Esophagus muscularis mucosa (tissue), 4 donors: Measurements from ENCODE around the gene ZNF783. TPM values are rescaled to one million over a fixed set of nuclear protein-coding genes. Genes with fewer than 3 reads are reported as not detected.

Source experiments
- DNase-seq: peaks from one replicate; pipeline ENCODE4 v3.0.0-alpha.2; 2017; ENCODE audit errors: extremely low spot score
- H3K27ac ChIP-seq, 4 donors: fragments of 200-600 bp; sonication (generic); replicated peaks in 1 of 4; 1 replicate in 3 of 4; 2 replicates in 1 of 4; pipeline ENCODE4 v1.5.1; 2016 to 2019; ENCODE audit warnings: mild to moderate bottlenecking in 1 of 4
- H3K27me3 ChIP-seq, 4 donors: fragments of 200-600 bp; sonication (generic); one replicate each; pipeline versions ENCODE4 v1.5.1 to v1.6.0; 2016 to 2019
- H3K36me3 ChIP-seq, 4 donors: fragments of 200-600 bp; sonication (generic); one replicate each; pipeline ENCODE4 v1.5.1; 2016 to 2019
- H3K4me1 ChIP-seq, 4 donors: fragments of 200-600 bp; sonication (generic); one replicate each; pipeline ENCODE4 v1.5.1; 2016 to 2019
- H3K4me3 ChIP-seq, 4 donors: fragments of 200-600 bp; sonication (generic); 1 replicate in 2 of 4; 2 replicates in 2 of 4; pipeline ENCODE4 v1.5.1; 2016 to 2019; ENCODE audit warnings: mild to moderate bottlenecking in 4 of 4, moderate library complexity in 1 of 4
- H3K9me3 ChIP-seq, 4 donors: fragments of 200-600 bp; sonication (generic); 1 replicate in 3 of 4; 2 replicates in 1 of 4; pipeline ENCODE4 v1.5.1; 2016 to 2019
- EP300 ChIP-seq: sonication (generic); formaldehyde crosslinking; IDR thresholded peaks from one replicate; pipeline ENCODE4 v1.6.1; 2017; ENCODE audit warnings: antibody characterized with exemption
- POLR2A ChIP-seq: fragments of 450-650 bp; IDR thresholded peaks from one replicate; pipeline ENCODE4 v1.6.1; 2017; ENCODE audit warnings: antibody characterized with exemption, moderate library complexity, mild to moderate bottlenecking, low read depth
- POLR2AphosphoS5 ChIP-seq, 2 donors: sonication (generic); formaldehyde crosslinking; IDR thresholded peaks; one replicate each; pipeline ENCODE4 v1.6.1; 2017; ENCODE audit warnings: antibody characterized with exemption in 2 of 2
- WGBS: methylation state at CpG from one replicate; pipeline ENCODE4 v1.1.5; 2018; 5-methylcytosine and 5-hydroxymethylcytosine counted together
- intact Hi-C: fragments of 100-400 bp; cut with DNase I; formaldehyde crosslinking; loops from one replicate; pipeline ENCODE4 v1.15.1; 2023
- total RNA-seq, 4 donors: library from RNA; depleted of rRNA; stranded (reverse); fragments of >200 nt; gene quantifications; one replicate each; pipeline versions ENCODE4 v1.1.0 to v1.2.1, GENCODE V29; 2016
- TF ChIP-seq, protein P1 (sequence below), 3 experiments: fragments of 200-600 bp in 2 of 3; fragments of 450-650 bp in 1 of 3; sonication (generic) in 2 of 3; IDR thresholded peaks; one replicate each; pipeline ENCODE4 v1.5.1; 2017 to 2019; ENCODE audit warnings: antibody characterized with exemption in 3 of 3, mild to moderate bottlenecking in 2 of 3, moderate library complexity in 1 of 3

Gene ZNF783
- total RNA-seq, 4 donors from 2014 or later = 8.4 to 12.2 (median 11.9) TPM

DNA sequence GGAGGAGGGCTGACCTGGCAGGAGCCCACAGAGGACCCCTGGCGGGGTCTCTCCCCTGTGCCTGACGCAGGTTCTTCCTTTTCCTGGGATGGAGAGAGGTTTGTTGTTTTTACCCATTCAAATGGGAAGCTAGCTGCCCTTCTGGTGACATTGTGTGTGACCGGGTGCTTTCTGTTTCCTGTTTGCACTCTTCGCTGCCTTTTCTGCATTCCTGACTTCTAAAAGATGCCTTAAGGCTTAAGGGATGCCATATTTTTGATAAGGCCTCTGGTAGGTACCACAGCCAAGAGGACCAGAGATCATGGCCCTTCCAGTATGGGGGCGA lies 20.3 kb downstream of the ZNF783 start:
- peaks cover 8 to 20% (median 18%) of the 10 kb centered on the region in 4 donors for H3K4me1 ChIP-seq
- DNase-seq = no peak
- intact Hi-C loops = loop anchor here (10.0 kb wide), 1 partner anchor 143 kb away; no protein-coding TSS in a partner anchor
- no peaks in the 10 kb centered on the region for H3K9me3 ChIP-seq
- 91% methylated on average over 3 of the region's 5 CpGs for WGBS
- no peak overlapping the region for H3K4me3 ChIP-seq
- H3K36me3 ChIP-seq = peaks cover 20 to 57% (median 47%) of the 10 kb centered on the region in 4 donors
- no peak overlapping the region for H3K27ac ChIP-seq
- no peaks in the 10 kb centered on the region for H3K27me3 ChIP-seq
- TF ChIP-seq, protein P1, sequence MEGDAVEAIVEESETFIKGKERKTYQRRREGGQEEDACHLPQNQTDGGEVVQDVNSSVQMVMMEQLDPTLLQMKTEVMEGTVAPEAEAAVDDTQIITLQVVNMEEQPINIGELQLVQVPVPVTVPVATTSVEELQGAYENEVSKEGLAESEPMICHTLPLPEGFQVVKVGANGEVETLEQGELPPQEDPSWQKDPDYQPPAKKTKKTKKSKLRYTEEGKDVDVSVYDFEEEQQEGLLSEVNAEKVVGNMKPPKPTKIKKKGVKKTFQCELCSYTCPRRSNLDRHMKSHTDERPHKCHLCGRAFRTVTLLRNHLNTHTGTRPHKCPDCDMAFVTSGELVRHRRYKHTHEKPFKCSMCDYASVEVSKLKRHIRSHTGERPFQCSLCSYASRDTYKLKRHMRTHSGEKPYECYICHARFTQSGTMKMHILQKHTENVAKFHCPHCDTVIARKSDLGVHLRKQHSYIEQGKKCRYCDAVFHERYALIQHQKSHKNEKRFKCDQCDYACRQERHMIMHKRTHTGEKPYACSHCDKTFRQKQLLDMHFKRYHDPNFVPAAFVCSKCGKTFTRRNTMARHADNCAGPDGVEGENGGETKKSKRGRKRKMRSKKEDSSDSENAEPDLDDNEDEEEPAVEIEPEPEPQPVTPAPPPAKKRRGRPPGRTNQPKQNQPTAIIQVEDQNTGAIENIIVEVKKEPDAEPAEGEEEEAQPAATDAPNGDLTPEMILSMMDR (IDR thresholded peaks at IDR 0.05) = no peak
- TF ChIP-seq POLR2AphosphoS5 (IDR thresholded peaks at IDR 0.05) = no peak
- TF ChIP-seq EP300 = no peak
- no peak for TF ChIP-seq POLR2A

DNA sequence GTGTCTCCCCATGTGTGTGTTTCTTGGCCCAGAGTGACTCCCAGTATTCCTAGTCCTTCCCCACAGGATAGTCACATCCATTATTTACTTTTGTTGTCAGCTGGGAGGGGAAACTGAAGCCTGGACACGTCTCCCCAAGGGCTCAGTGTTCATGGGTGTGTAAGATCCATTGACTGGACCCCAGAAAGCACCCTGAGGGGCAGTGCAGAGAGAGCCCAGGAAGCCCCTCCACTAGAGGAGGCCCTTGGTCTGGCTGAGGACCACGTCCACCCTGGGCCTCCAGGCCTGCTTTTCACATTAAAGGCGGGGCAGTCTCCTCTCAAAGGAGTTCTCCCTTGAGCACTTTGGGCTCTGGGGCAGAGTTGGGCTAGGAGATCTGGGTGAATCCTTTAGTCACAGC lies 21.3 kb downstream of the ZNF783 start:
- no peak for DNase-seq
- whole genome bisulfite sequencing = 95% methylated on average over 3 of the region's 3 CpGs
- Histone ChIP-seq H3K9me3 (no peaks in the 10 kb centered on the region), H3K4me3 (no peak overlapping the region), H3K36me3 (peaks cover 18 to 56% (median 42%) of the 10 kb centered on the region in 4 donors), H3K4me1 (peaks cover 8 to 20% (median 18%) of the 10 kb centered on the region in 4 donors), H3K27me3 (no peaks in the 10 kb centered on the region), H3K27ac (no peak overlapping the region)
- TF ChIP-seq EP300 = no peak
- no peak for TF ChIP-seq POLR2A
- TF ChIP-seq, protein P1 (IDR thresholded peaks at IDR 0.05) = no peak
- no peak for TF ChIP-seq POLR2AphosphoS5 (IDR thresholded peaks at IDR 0.05)
- intact Hi-C loops = loop anchor here (10.0 kb wide), 1 partner anchor 141 kb away; no protein-coding TSS in a partner anchor

DNA sequence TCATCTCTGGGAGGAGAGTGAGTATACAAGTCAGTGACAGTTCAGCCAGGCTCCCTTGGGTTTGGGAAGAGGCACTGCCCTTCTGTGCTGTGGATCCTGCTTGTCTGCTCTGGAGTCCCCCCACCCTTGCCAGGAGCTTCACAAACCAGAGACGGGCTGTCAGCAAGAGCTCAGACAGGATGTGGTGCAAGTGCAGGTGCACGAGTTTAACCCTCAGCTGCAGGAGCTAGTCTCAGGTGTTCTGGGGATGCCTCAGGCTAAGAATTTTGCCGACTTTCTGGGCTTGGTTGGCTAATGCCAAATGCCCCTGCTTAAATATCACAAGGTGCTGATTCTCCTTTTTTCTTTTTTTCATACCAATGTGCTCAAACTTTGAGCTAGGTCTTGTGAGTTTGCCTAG lies 22.3 kb downstream of the ZNF783 start:
- intact Hi-C loops = loop anchor here (10.0 kb wide), 1 partner anchor 140 kb away; no protein-coding TSS in a partner anchor
- Histone ChIP-seq H3K36me3 (peaks cover 10 to 56% (median 42%) of the 10 kb centered on the region in 4 donors), H3K4me1 (peaks cover 8 to 20% (median 18%) of the 10 kb centered on the region in 4 donors), H3K4me3 (peak overlapping the region in 2 of 4 donors; percentile 61 to 65), H3K9me3 (no peaks in the 10 kb centered on the region), H3K27ac (no peak overlapping the region), H3K27me3 (no peaks in the 10 kb centered on the region)
- 74% methylated on average over 3 of the region's 3 CpGs for WGBS
- TF ChIP-seq POLR2AphosphoS5 (IDR thresholded peaks at IDR 0.05) (no peak), EP300 (no peak), POLR2A (no peak)
- TF ChIP-seq, protein P1 (IDR thresholded peaks at IDR 0.05) = no peak
- DNase-seq = no peak

DNA sequence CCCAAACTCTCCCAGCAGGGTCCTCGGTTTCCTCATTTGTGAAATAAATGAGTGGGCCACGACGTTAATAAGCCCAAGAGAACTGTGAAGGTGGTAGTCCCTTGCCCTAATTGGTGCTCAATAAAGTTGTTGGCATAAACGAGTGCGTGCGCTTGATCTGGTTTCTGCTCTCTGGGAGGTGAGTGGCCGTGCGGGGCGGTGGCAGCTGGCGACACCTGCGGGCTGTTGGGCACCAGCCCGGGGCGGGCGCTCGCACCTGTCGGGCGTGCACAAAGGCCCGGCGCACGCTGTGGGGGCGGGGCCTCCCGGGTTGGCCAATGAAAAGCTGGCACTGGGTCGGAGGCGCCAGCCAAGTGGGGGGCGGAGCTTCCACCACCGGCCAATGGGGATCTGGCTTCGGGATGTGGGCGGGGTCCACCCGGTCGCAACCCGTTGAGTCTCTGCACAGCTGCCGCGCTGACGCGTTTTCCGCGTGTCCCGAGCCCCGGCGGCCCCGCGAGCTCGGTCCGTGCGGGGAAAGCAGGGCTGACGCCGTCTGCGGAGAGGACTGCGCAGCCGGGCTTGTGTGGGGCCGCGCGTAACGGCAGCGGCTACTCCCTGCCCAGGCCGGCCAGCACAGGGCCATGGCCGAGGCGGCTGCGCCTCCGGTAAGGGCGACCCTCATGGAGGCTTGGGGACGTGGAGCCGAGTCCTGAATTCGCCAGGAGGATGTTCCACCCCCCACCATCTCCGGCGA lies 23.0 kb downstream of the ZNF783 start:
- peak; percentile 99 for DNase-seq
- H3K27me3 ChIP-seq = no peaks in the 10 kb centered on the region
- H3K9me3 ChIP-seq = no peaks in the 10 kb centered on the region
- H3K27ac ChIP-seq = peak overlapping the region; percentile 57 to 70 (median 64)
- H3K36me3 ChIP-seq = peaks cover 14 to 59% (median 44%) of the 10 kb centered on the region in 4 donors
- peak overlapping the region; percentile 61 to 73 (median 66) for H3K4me3 ChIP-seq
- TF ChIP-seq POLR2AphosphoS5 (IDR thresholded peaks at IDR 0.05) (peak; percentile 70 to 72), POLR2A (no peak), EP300 (no peak)
- TF ChIP-seq, protein P1 (IDR thresholded peaks at IDR 0.05) = no peak
- H3K4me1 ChIP-seq = peaks cover 8 to 20% (median 18%) of the 10 kb centered on the region in 4 donors
- WGBS = 32% methylated on average over 3 of the region's 66 CpGs
- intact Hi-C loops = loop anchor here (10.0 kb wide), 1 partner anchor 140 kb away; no protein-coding TSS in a partner anchor
